ENCODE measurements around the gene RBP7.
"Not testable (repeated sequence)": the region's sequence is repeated elsewhere in the genome, so short reads cannot be mapped to it uniquely, and the experiment has no call there.

GRCh38 chr1:10028956-10029500 is 32.0 kb downstream of the RBP7 start:
- TF ChIP-seq CTCF (conservative IDR thresholded peaks at IDR 0.05; ENCODE audit: low read depth, low read length); EZH2 (IDR thresholded peaks at IDR 0.05; ENCODE audit: low read length, unreplicated experiment); EZH2phosphoT487 (IDR thresholded peaks at IDR 0.05; ENCODE audit: borderline replicate concordance, low read length): not testable (repeated sequence)
